HCT116 (cell line): ENCODE measurements around the gene MRAS. TPM values are rescaled to one million over a fixed set of nuclear protein-coding genes. Genes with fewer than 3 reads are reported as not detected.

Experiments used
- ATAC-seq: fragments of 200-7000 bp; cut with Tn5 transposase; 2 replicates; pipeline ENCODE4 v1.9.1; 2020; ENCODE audit warnings: mild to moderate bottlenecking, moderate library complexity
- BruUV-seq: library from RNA; stranded (reverse); fragments of 400-500 nt; replicated peaks from 2 replicates; lab custom pipeline; 2021; lab: Mats Ljungman, UMichigan
- CTCF ChIA-PET: fragments of 300-600 bp; sonication (Branson Sonifier 250); formaldehyde crosslinking; loops from one replicate; lab custom pipeline; 2021; ENCODE audit warnings: antibody characterized with exemption; lab: Charles Lee
- POLR2A ChIA-PET: fragments of 300-600, 350-600 bp; sonication (Branson Sonifier 250); formaldehyde crosslinking; loops from one replicate; lab custom pipeline; 2021; ENCODE audit warnings: antibody characterized with exemption; lab: Charles Lee
- RAD21 ChIA-PET, 2 experiments: fragments of 300-600 bp; sonication (Branson Sonifier 250); formaldehyde crosslinking; loops; one replicate each; lab custom pipeline; 2023; ENCODE audit warnings: low total read pairs in 2 of 2; ENCODE audit not compliant: uncharacterized antibody in 2 of 2, unreplicated experiment in 2 of 2, low non-redundant PET in 1 of 2; lab: Charles Lee
- DNase-seq: peaks from one replicate; pipeline ENCODE4 v3.0.0-alpha.2; 2010; ENCODE audit warnings: low read depth, low spot score
- H2AFZ ChIP-seq: fragments of 200-600 bp; shearing (Covaris generic), sonication (generic); 2 replicates; pipeline ENCODE4 v1.6.1; 2017; ENCODE audit warnings: low read depth, mixed run types, mixed read lengths, antibody characterized with exemption, low read length; ENCODE audit not compliant: poor library complexity, severe bottlenecking
- H3K27ac ChIP-seq: 2 replicates; pipeline ENCODE4 v1.5.1; 2012; ENCODE audit warnings: low read depth, low read length
- H3K27me3 ChIP-seq: fragments of 200-600 bp; sonication (generic); 2 replicates; pipeline ENCODE4 v1.6.1; 2016; ENCODE audit warnings: mixed run types, low read length, mixed read lengths; ENCODE audit not compliant: insufficient read depth
- H3K36me3 ChIP-seq, 2 experiments: fragments of 200-500 bp in 1 of 2; fragments of 200-600 bp in 1 of 2; sonication (Bioruptor generic) in 1 of 2; sonication (generic) in 1 of 2; 2 replicates each; pipeline versions ENCODE4 v1.5.1 to v1.6.1; 2014 to 2016; ENCODE audit warnings: low read length in 2 of 2, inconsistent platforms in 1 of 2, mixed read lengths in 1 of 2, mixed run types in 1 of 2; ENCODE audit not compliant: insufficient read depth in 2 of 2, control insufficient read depth in 1 of 2
- H3K4me1 ChIP-seq, 2 experiments: fragments of 200-600 bp in 1 of 2; sonication (generic) in 1 of 2; 2 replicates each; pipeline versions ENCODE4 v1.5.1 to v1.6.1; 2012 to 2017; ENCODE audit warnings: low read length in 2 of 2, inconsistent platforms in 1 of 2, mild to moderate bottlenecking in 1 of 2, mixed read lengths in 1 of 2, mixed run types in 1 of 2, moderate library complexity in 1 of 2; ENCODE audit not compliant: insufficient read depth in 2 of 2, control insufficient read depth in 1 of 2
- H3K4me2 ChIP-seq: fragments of 200-600 bp; sonication (generic); 2 replicates; pipeline ENCODE4 v1.6.1; 2017; ENCODE audit warnings: mixed run types, low read length, mixed read lengths
- H3K4me3 ChIP-seq, 2 experiments: fragments of 200-600 bp in 1 of 2; sonication (generic) in 1 of 2; replicated peaks in 1 of 2; 2 replicates each; pipeline ENCODE4 v1.5.1; 2011 to 2016; ENCODE audit warnings: low read length in 2 of 2, control low read depth in 1 of 2, low read depth in 1 of 2, mild to moderate bottlenecking in 1 of 2, mixed read lengths in 1 of 2, mixed run types in 1 of 2
- H3K79me2 ChIP-seq: fragments of 200-600 bp; sonication (generic); 2 replicates; pipeline ENCODE4 v1.6.1; 2017; ENCODE audit warnings: mild to moderate bottlenecking, mixed run types, low read length, moderate library complexity, mixed read lengths; ENCODE audit not compliant: insufficient read depth
- H3K9ac ChIP-seq: fragments of 200-600 bp; sonication (generic); 2 replicates; pipeline ENCODE4 v1.6.1; 2016; ENCODE audit warnings: low read length, mixed read lengths
- H3K9me2 ChIP-seq: fragments of 200-600 bp; sonication (generic), shearing (Covaris generic); 2 replicates; pipeline ENCODE4 v1.6.1; 2017; ENCODE audit warnings: mixed run types, mild to moderate bottlenecking, moderate library complexity; ENCODE audit not compliant: insufficient read depth
- H3K9me3 ChIP-seq, 2 experiments: fragments of 200-500 bp in 1 of 2; fragments of 200-600 bp in 1 of 2; sonication (Bioruptor generic) in 1 of 2; sonication (generic) in 1 of 2; 2 replicates each; pipeline ENCODE4 v1.6.1; 2014 to 2017; ENCODE audit warnings: low read length in 2 of 2, mixed read lengths in 2 of 2, inconsistent platforms in 1 of 2, low read depth in 1 of 2, mild to moderate bottlenecking in 1 of 2, mixed run types in 1 of 2, moderate library complexity in 1 of 2; ENCODE audit not compliant: control insufficient read depth in 1 of 2, insufficient read depth in 1 of 2
- H4K20me1 ChIP-seq: fragments of 200-600 bp; sonication (generic), shearing (Covaris generic); 2 replicates; pipeline ENCODE4 v1.6.1; 2017; ENCODE audit warnings: mixed run types, mild to moderate bottlenecking, moderate library complexity; ENCODE audit not compliant: insufficient read depth
- CBX3 ChIP-seq: IDR thresholded peaks from 2 replicates; pipeline ENCODE4 v1.6.1; 2012; ENCODE audit warnings: low read depth
- CEBPB ChIP-seq: IDR thresholded peaks from 2 replicates; pipeline ENCODE4 v1.6.1; 2012; ENCODE audit warnings: low read depth
- ELF1 ChIP-seq: IDR thresholded peaks from 2 replicates; pipeline ENCODE4 v1.6.1; 2012; ENCODE audit warnings: low read depth, borderline replicate concordance
- EZH2phosphoT487 ChIP-seq: fragments of 200-600 bp; IDR thresholded peaks from 2 replicates; pipeline ENCODE4 v1.6.1; 2018; ENCODE audit warnings: antibody characterized with exemption, borderline replicate concordance
- FOSL1 ChIP-seq: IDR thresholded peaks from 2 replicates; pipeline ENCODE4 v1.6.1; 2012; ENCODE audit warnings: low read depth
- JUND ChIP-seq: IDR thresholded peaks from 2 replicates; pipeline ENCODE4 v1.6.1; 2012
- POLR2A ChIP-seq: IDR thresholded peaks from 2 replicates; pipeline ENCODE4 v1.7.0; 2011; ENCODE audit warnings: borderline replicate concordance; ENCODE audit not compliant: insufficient read depth, insufficient read length; ENCODE audit errors: extremely low read depth
- SP1 ChIP-seq: IDR thresholded peaks from 2 replicates; pipeline ENCODE4 v1.6.1; 2012; ENCODE audit warnings: low read depth
- SRF ChIP-seq: IDR thresholded peaks from 2 replicates; pipeline ENCODE4 v1.6.1; 2012; ENCODE audit warnings: low read depth
- TCF7L2 ChIP-seq: IDR thresholded peaks from 2 replicates; pipeline ENCODE4 v1.7.0; 2011; ENCODE audit warnings: borderline replicate concordance, inconsistent platforms; ENCODE audit not compliant: insufficient read depth, insufficient read length; ENCODE audit errors: extremely low read depth
- ZFX ChIP-seq: fragments of 450-650 bp; IDR thresholded peaks from 2 replicates; pipeline ENCODE4 v1.6.1; 2017
- ZNF274 ChIP-seq: fragments of 200-500 bp; sonication (Bioruptor generic); IDR thresholded peaks from 2 replicates; pipeline ENCODE4 v1.6.1; 2014; ENCODE audit warnings: mild to moderate bottlenecking, low read depth, low read length, inconsistent platforms
- intact Hi-C: fragments of 100-400 bp; cut with micrococcal nuclease; formaldehyde crosslinking; loops from 2 replicates; pipeline ENCODE4 v1.10.0; 2022
- total RNA-seq: library from RNA; stranded (reverse); gene quantifications from one replicate; pipeline ENCODE4 v1.2.1, GENCODE V29; 2021; ENCODE audit not compliant: unreplicated experiment
- TF ChIP-seq, protein P1 (sequence below), 3 experiments: fragments of 200-600 bp in 1 of 3; sonication (generic) in 1 of 3; IDR thresholded peaks in 2 of 3; conservative IDR thresholded peaks in 1 of 3; 2 replicates each; pipeline ENCODE4 v1.5.1; 2012 to 2017; ENCODE audit warnings: low read depth in 2 of 3, low read length in 2 of 3, antibody characterized with exemption in 1 of 3, borderline replicate concordance in 1 of 3, control low read depth in 1 of 3, mild to moderate bottlenecking in 1 of 3, mixed read lengths in 1 of 3, mixed run types in 1 of 3, moderate library complexity in 1 of 3; ENCODE audit not compliant: insufficient read depth in 1 of 3
- TF ChIP-seq, protein P2 (sequence below): IDR thresholded peaks from 2 replicates; pipeline ENCODE4 v1.6.1; 2011; ENCODE audit warnings: mild to moderate bottlenecking, low read length, moderate library complexity; ENCODE audit not compliant: insufficient replicate concordance; ENCODE audit errors: extremely low read depth

Gene MRAS
- total RNA-seq, 1 experiment from 2014 or later = 13.5 TPM

DNA sequence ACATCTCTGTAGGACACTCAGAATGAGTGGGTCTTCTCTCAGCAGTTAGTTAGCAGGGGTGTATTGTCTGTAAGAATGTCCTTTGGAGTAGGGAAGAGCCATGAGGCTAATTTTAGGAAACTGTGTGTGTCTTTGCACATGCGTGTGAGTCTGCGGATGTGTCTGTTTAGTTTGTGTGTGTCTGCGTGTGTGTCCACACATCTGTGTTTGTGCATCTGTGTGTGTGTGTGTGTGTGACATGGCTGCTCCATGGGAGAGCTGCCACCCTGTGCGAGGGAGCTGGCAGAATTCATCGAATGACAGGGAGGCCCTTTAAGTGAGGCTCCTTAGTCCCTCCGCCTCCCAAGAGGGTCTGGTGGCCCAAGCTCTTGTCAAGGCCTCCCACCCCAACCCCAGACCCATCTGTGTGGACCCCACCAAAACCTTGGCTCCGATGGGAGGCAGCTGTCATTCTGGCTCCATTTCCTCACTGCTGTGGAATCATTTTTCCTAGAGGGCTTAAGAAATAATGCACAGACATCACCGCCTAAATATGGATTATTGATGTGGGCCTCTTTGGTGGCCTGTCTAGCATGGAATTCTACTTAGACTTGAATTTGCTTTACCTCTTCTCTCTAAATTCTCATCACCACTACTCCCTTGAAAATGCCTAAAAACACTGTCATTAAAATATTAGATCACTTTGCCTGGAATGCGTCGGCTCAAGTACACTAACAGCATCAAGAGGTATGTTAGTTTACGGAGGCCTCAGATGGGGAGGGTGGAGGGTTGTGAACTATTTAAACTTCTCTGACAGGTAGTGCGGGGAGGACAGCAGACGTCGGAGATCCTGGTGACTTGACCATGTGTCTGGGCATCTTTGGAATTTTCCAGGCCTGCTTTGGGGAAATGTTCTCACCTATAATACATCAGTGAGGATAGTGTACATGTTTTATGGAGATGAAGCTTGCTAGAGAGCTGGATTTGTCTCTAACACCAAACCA lies 95.4 kb downstream of the MRAS start:
- TF ChIP-seq ELF1 (no peak), FOSL1 (no peak), CBX3 (no peak), SP1 (no peak), ZNF274 (no peak), ZFX (no peak), SRF (no peak), TCF7L2 (no peak), EZH2phosphoT487 (no peak), CEBPB (no peak), POLR2A (no peak), JUND (no peak)
- TF ChIP-seq, protein P1, sequence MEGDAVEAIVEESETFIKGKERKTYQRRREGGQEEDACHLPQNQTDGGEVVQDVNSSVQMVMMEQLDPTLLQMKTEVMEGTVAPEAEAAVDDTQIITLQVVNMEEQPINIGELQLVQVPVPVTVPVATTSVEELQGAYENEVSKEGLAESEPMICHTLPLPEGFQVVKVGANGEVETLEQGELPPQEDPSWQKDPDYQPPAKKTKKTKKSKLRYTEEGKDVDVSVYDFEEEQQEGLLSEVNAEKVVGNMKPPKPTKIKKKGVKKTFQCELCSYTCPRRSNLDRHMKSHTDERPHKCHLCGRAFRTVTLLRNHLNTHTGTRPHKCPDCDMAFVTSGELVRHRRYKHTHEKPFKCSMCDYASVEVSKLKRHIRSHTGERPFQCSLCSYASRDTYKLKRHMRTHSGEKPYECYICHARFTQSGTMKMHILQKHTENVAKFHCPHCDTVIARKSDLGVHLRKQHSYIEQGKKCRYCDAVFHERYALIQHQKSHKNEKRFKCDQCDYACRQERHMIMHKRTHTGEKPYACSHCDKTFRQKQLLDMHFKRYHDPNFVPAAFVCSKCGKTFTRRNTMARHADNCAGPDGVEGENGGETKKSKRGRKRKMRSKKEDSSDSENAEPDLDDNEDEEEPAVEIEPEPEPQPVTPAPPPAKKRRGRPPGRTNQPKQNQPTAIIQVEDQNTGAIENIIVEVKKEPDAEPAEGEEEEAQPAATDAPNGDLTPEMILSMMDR (IDR thresholded peaks at IDR 0.05 in 2 of 3, conservative IDR thresholded peaks at IDR 0.05 in 1 of 3; ENCODE audit: borderline replicate concordance in 1 of 3, insufficient read depth in 1 of 3, low read depth in 2 of 3, low read length in 2 of 3) = no peak
- TF ChIP-seq, protein P2, sequence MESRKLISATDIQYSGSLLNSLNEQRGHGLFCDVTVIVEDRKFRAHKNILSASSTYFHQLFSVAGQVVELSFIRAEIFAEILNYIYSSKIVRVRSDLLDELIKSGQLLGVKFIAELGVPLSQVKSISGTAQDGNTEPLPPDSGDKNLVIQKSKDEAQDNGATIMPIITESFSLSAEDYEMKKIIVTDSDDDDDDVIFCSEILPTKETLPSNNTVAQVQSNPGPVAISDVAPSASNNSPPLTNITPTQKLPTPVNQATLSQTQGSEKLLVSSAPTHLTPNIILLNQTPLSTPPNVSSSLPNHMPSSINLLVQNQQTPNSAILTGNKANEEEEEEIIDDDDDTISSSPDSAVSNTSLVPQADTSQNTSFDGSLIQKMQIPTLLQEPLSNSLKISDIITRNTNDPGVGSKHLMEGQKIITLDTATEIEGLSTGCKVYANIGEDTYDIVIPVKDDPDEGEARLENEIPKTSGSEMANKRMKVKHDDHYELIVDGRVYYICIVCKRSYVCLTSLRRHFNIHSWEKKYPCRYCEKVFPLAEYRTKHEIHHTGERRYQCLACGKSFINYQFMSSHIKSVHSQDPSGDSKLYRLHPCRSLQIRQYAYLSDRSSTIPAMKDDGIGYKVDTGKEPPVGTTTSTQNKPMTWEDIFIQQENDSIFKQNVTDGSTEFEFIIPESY = no peak
- TF ChIP-seq, all 23 proteins: peak for 0
- no peak for DNase-seq
- Histone ChIP-seq H3K27me3 (no peaks in the 10 kb centered on the region), H2AFZ (no peak overlapping the region), H3K9me2 (no peaks in the 10 kb centered on the region), H3K4me2 (no peak overlapping the region), H3K36me3 (no peaks in the 10 kb centered on the region), H4K20me1 (no peaks in the 10 kb centered on the region), H3K27ac (no peak overlapping the region), H3K4me3 (no peak overlapping the region), H3K9ac (no peak overlapping the region), H3K79me2 (no peaks in the 10 kb centered on the region), H3K9me3 (no peaks in the 10 kb centered on the region), H3K4me1 (peaks cover 14 to 18% of the 10 kb centered on the region in 2 experiments)
- POLR2A ChIA-PET = no interaction called here
- RAD21 ChIA-PET = no interaction called here
- no TSS peak for BruUV-seq
- CTCF ChIA-PET = interaction anchor here (1.5 kb wide), 1 partner anchor 26 kb away, joined by 4 read pairs; no protein-coding TSS in a partner anchor
- ATAC-seq = no peak
- intact Hi-C loops = no loop called here
